GM19372 (cell line): ENCODE data around the gene SURF2.
"Not testable (repeated sequence)": the region's sequence is repeated elsewhere in the genome, so short reads cannot be mapped to it uniquely, and the experiment has no call there.

Experiments used
- ATAC-seq: cut with Tn5 transposase; IDR thresholded peaks from one replicate; pipeline ENCODE4 v1.9.1; 2021; ENCODE audit warnings: mild to moderate bottlenecking, low read depth, moderate library complexity; ENCODE audit not compliant: unreplicated experiment

Gene SURF2

GRCh38 chr9:133356391-133357091, at the start of gene SURF2, which contains the start of gene SURF1:
TSS of gene SURF2 (plus strand) at chr9:133356550. CDS start at chr9:133356593, 43 bp downstream.
TSS of gene SURF1 (minus strand) at chr9:133356487. CDS start at chr9:133356453, 34 bp downstream.
- peak; percentile 67 for ATAC-seq

- ATAC-seq = no peak
These were observed 49.0 kb upstream of the SURF2 start for GRCh38 chr9:133307301-133307700.

- ATAC-seq = no peak
These were observed 46.7 kb upstream of the SURF2 start for GRCh38 chr9:133309608-133310007.

- no peak for ATAC-seq
These were observed 40.4 kb upstream of the SURF2 start for GRCh38 chr9:133315997-133316396.

- not testable (repeated sequence) for ATAC-seq
These were observed 38.8 kb upstream of the SURF2 start for GRCh38 chr9:133317551-133317950.

GRCh38 chr9:133320421-133320881, 35.9 kb upstream of the SURF2 start:
- ATAC-seq = no peak

- ATAC-seq = no peak
These were observed 34.9 kb upstream of the SURF2 start for GRCh38 chr9:133321411-133321935.

- no peak for ATAC-seq
These were observed 33.6 kb upstream of the SURF2 start for GRCh38 chr9:133322701-133323100.

GRCh38 chr9:133323211-133323610, 33.1 kb upstream of the SURF2 start:
- no peak for ATAC-seq

GRCh38 chr9:133323991-133324703, 32.2 kb upstream of the SURF2 start:
- no peak for ATAC-seq

GRCh38 chr9:133327021-133327420, 29.3 kb upstream of the SURF2 start:
- not testable (repeated sequence) for ATAC-seq

GRCh38 chr9:133327834-133328484, 28.4 kb upstream of the SURF2 start:
- ATAC-seq = no peak

- not testable (repeated sequence) for ATAC-seq
These were observed 26.8 kb upstream of the SURF2 start for GRCh38 chr9:133329306-133330156.

- no peak for ATAC-seq
These were observed 25.1 kb upstream of the SURF2 start for GRCh38 chr9:133331221-133331620.

GRCh38 chr9:133331641-133332380, 24.5 kb upstream of the SURF2 start:
- ATAC-seq = no peak

GRCh38 chr9:133332381-133332730, 24.0 kb upstream of the SURF2 start:
- ATAC-seq = no peak

GRCh38 chr9:133333011-133333410, 23.3 kb upstream of the SURF2 start:
- ATAC-seq = no peak

- ATAC-seq = no peak
These were observed 22.8 kb upstream of the SURF2 start for GRCh38 chr9:133333566-133333965.

GRCh38 chr9:133334161-133334560, 22.2 kb upstream of the SURF2 start:
- ATAC-seq = no peak
